SK-N-MC (cell line): ENCODE results near the gene PPP4R2.

Experiments used
- DNase-seq: peaks from one replicate; pipeline ENCODE4 v3.0.0-alpha.2; 2011; ENCODE audit warnings: low read depth, low spot score
- H3K27ac ChIP-seq: fragments of 200-600 bp; sonication (generic); 2 replicates; pipeline ENCODE4 v1.5.1; 2016; ENCODE audit warnings: mixed run types
- H3K36me3 ChIP-seq: fragments of 200-600 bp; sonication (generic); 2 replicates; pipeline ENCODE4 v1.6.1; 2017; ENCODE audit warnings: antibody characterized with exemption, low read length, mixed read lengths; ENCODE audit not compliant: insufficient read depth
- H3K4me3 ChIP-seq: fragments of 200-600 bp; sonication (generic); 2 replicates; pipeline ENCODE4 v1.5.1; 2016
- H3K9ac ChIP-seq: fragments of 200-600 bp; sonication (generic); 2 replicates; pipeline ENCODE4 v1.8.0; 2017; ENCODE audit warnings: mixed run types, mixed read lengths; ENCODE audit not compliant: insufficient read length
- H3K9me3 ChIP-seq: fragments of 200-600 bp; sonication (generic); 2 replicates; pipeline ENCODE4 v1.6.1; 2017; ENCODE audit warnings: low read depth, mild to moderate bottlenecking, antibody characterized with exemption, low read length, moderate library complexity, mixed read lengths
- EZH2 ChIP-seq: fragments of 200-600 bp; sonication (generic); IDR thresholded peaks from one replicate; pipeline ENCODE4 v1.6.1; 2017; ENCODE audit warnings: antibody characterized with exemption
- FOXP2 ChIP-seq: optimal IDR thresholded peaks from 2 replicates; pipeline ENCODE3; 2011; ENCODE audit warnings: mild to moderate bottlenecking, moderate library complexity; ENCODE audit not compliant: insufficient read depth; ENCODE audit errors: extremely low read length, control extremely low read depth
- POLR2AphosphoS5 ChIP-seq: IDR thresholded peaks from 2 replicates; pipeline ENCODE4 v1.6.1; 2012; ENCODE audit warnings: mild to moderate bottlenecking, low read depth, low read length, borderline replicate concordance

Gene PPP4R2

GRCh38 chr3:73096169-73096568, 99.6 kb downstream of the PPP4R2 start:
- no peak overlapping the region for H3K4me3 ChIP-seq
- no peak overlapping the region for H3K27ac ChIP-seq
- no peak for DNase-seq
- TF ChIP-seq EZH2 = no peak
- TF ChIP-seq POLR2AphosphoS5 = no peak
- TF ChIP-seq FOXP2 = no peak
- no peak overlapping the region for H3K9ac ChIP-seq
- H3K36me3 ChIP-seq = no peaks in the 10 kb centered on the region
- H3K9me3 ChIP-seq = no peaks in the 10 kb centered on the region

DNA sequence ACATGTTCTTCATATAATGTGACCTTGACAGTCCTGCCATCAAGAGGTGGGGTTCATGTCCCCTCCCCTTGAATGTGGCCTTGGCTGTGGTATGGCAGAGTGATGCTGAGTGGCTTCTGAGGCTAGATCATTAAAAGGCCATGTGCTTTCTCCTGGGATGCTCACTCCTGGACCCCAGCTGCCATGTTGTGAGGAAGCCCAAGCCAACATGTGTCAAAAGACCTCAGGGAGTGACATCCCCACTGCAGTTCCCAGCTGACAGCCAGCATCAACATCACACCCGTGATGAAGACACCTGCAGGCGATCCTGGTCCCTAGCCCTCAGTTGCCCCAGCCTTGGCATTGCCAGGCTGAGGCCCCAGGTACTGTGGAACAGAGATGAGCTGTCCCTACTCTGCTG, 101.4 kb downstream of the PPP4R2 start:
- TF ChIP-seq EZH2 = no peak
- no peak for TF ChIP-seq FOXP2
- TF ChIP-seq POLR2AphosphoS5 = no peak
- no peak overlapping the region for H3K27ac ChIP-seq
- no peaks in the 10 kb centered on the region for H3K36me3 ChIP-seq
- no peak overlapping the region for H3K9ac ChIP-seq
- H3K4me3 ChIP-seq = no peak overlapping the region
- DNase-seq = no peak
- no peaks in the 10 kb centered on the region for H3K9me3 ChIP-seq

- H3K9ac ChIP-seq = no peak overlapping the region
- DNase-seq = no peak
- no peaks in the 10 kb centered on the region for H3K36me3 ChIP-seq
- H3K9me3 ChIP-seq = no peaks in the 10 kb centered on the region
- no peak overlapping the region for H3K27ac ChIP-seq
- H3K4me3 ChIP-seq = no peak overlapping the region
- no peak for TF ChIP-seq FOXP2
- no peak for TF ChIP-seq EZH2
- no peak for TF ChIP-seq POLR2AphosphoS5
These were observed 102.3 kb downstream of the PPP4R2 start for GRCh38 chr3:73098873-73099272.

GRCh38 chr3:73100741-73101559, 104.3 kb downstream of the PPP4R2 start:
- Histone ChIP-seq H3K9me3 (no peaks in the 10 kb centered on the region), H3K9ac (no peak overlapping the region), H3K4me3 (no peak overlapping the region), H3K36me3 (no peaks in the 10 kb centered on the region), H3K27ac (no peak overlapping the region)
- TF ChIP-seq EZH2 (no peak), POLR2AphosphoS5 (no peak), FOXP2 (no peak)
- DNase-seq = peak; percentile 6

DNA sequence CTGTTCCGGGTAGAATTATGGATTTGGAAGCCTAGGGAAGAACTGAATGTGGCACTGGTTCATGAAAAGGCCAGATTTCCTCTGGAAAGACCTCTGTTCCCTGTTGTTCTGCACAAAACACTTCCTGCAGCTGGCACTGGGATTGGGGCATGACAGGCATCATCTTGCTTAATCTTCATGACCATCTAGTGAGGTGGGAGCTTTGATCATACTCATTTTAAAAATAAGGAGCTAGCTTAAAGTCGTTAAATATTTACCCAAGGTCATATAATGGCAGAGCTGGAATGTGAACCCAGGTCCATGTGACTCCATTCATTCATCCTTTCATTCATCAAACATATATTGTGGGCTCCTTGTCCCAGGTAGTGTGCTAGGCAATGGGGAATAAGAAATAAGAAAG, 105.3 kb downstream of the PPP4R2 start:
- Histone ChIP-seq H3K4me3 (no peak overlapping the region), H3K36me3 (no peaks in the 10 kb centered on the region), H3K27ac (no peak overlapping the region), H3K9ac (no peak overlapping the region), H3K9me3 (no peaks in the 10 kb centered on the region)
- no peak for TF ChIP-seq POLR2AphosphoS5
- DNase-seq = no peak

- TF ChIP-seq EZH2 (no peak), FOXP2 (no peak), POLR2AphosphoS5 (no peak)
- H3K9me3 ChIP-seq = no peaks in the 10 kb centered on the region
- H3K9ac ChIP-seq = no peak overlapping the region
- H3K4me3 ChIP-seq = no peak overlapping the region
- H3K36me3 ChIP-seq = no peaks in the 10 kb centered on the region
- no peak for DNase-seq
- H3K27ac ChIP-seq = no peak overlapping the region
These were observed 110.6 kb downstream of the PPP4R2 start for GRCh38 chr3:73107215-73107614.

DNA sequence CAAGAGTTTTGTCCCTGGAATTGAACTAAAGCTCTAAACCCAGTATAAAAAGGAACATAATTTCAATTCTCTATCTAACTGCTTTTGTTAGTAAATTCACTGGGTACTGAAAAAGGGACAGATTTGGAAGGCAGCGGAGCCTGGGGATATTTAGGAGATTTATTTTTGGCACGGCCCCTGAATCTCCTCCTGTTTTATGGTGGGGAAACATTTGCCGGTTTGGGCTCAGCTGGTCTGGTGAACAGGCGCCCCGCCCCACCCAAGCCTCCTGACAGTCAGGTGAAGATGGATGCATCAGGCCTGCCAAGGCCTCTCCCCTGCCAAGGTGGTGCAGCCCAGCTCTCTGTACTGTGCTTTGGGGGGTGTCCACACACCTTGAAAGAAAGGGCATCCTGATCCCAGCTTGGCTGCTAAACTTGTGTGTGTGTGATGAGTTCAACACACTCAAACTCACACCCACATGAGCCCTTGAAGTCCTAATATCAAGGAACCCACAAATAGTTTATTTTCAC, 111.1 kb downstream of the PPP4R2 start:
- no peak for DNase-seq
- Histone ChIP-seq H3K9me3 (no peaks in the 10 kb centered on the region), H3K4me3 (no peak overlapping the region), H3K27ac (no peak overlapping the region), H3K36me3 (no peaks in the 10 kb centered on the region), H3K9ac (no peak overlapping the region)
- TF ChIP-seq EZH2 (no peak), FOXP2 (no peak), POLR2AphosphoS5 (no peak)

DNA sequence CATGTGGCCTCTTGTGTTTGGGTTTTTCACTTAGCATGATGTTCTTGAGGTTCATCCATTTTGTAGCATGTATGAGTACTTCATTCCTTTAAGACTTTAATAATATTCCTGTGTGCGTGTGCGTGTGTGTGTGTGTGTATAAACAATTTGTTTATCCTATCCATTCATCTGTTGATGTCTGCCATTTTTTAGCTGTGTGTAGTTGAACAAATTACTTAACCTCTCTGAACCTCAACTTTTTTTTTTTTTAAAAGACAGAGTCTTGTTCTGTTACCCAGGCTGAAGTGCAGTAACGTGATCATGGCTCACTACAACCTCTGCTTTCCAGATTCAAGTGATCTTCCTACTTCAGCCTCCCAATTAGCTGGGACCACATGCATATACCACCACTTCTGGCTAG, 112.1 kb downstream of the PPP4R2 start:
- H3K9ac ChIP-seq = no peak overlapping the region
- H3K9me3 ChIP-seq = no peaks in the 10 kb centered on the region
- H3K4me3 ChIP-seq = no peak overlapping the region
- no peak overlapping the region for H3K27ac ChIP-seq
- H3K36me3 ChIP-seq = no peaks in the 10 kb centered on the region
- TF ChIP-seq FOXP2 = no peak
- no peak for TF ChIP-seq POLR2AphosphoS5
- no peak for TF ChIP-seq EZH2
- no peak for DNase-seq

- DNase-seq = no peak
- no peak overlapping the region for H3K9ac ChIP-seq
These were observed 113.9 kb downstream of the PPP4R2 start for GRCh38 chr3:73110530-73110929.

GRCh38 chr3:73114711-73115110, 118.1 kb downstream of the PPP4R2 start:
- Histone ChIP-seq H3K4me3 (no peak overlapping the region), H3K9ac (no peak overlapping the region), H3K36me3 (no peaks in the 10 kb centered on the region), H3K27ac (no peak overlapping the region), H3K9me3 (no peaks in the 10 kb centered on the region)
- TF ChIP-seq POLR2AphosphoS5 = no peak
- TF ChIP-seq FOXP2 = no peak
- TF ChIP-seq EZH2 = no peak
- no peak for DNase-seq

More at GRCh38 chr3:73110530-73110929, 113.9 kb downstream of the PPP4R2 start:
- Histone ChIP-seq H3K4me3 (no peak overlapping the region), H3K36me3 (no peaks in the 10 kb centered on the region), H3K9me3 (no peaks in the 10 kb centered on the region), H3K27ac (no peak overlapping the region)
- TF ChIP-seq EZH2 = no peak
- no peak for TF ChIP-seq FOXP2
- no peak for TF ChIP-seq POLR2AphosphoS5
